GM23338 (cell line): ENCODE results near the gene PYGB.

ENCODE experiments used
- CREB1 ChIP-seq: fragments of 250-450 bp; sonication (Bioruptor Pico); IDR thresholded peaks from 2 replicates; pipeline ENCODE4 v1.5.0; 2020; ENCODE audit warnings: low read depth, mild to moderate bottlenecking, moderate library complexity
- CTCF ChIP-seq, 2 experiments: fragments of 200-600 bp in 1 of 2; sonication (generic) in 1 of 2; conservative IDR thresholded peaks; 2 replicates each; pipeline versions ENCODE4 v1.5.1 to v1.6.1; 2016 to 2017; ENCODE audit warnings: antibody characterized with exemption in 2 of 2, low read depth in 2 of 2, mild to moderate bottlenecking in 2 of 2, moderate library complexity in 1 of 2
- ETS1 ChIP-seq: IDR thresholded peaks from 2 replicates; pipeline ENCODE4 v1.6.1; 2016; ENCODE audit warnings: antibody characterized with exemption
- EZH2 ChIP-seq: fragments of 200-600 bp; sonication (generic); IDR thresholded peaks from one replicate; pipeline ENCODE4 v1.8.0; 2017; ENCODE audit warnings: antibody characterized with exemption, mild to moderate bottlenecking, low read depth; ENCODE audit not compliant: unreplicated experiment
- EZH2phosphoT487 ChIP-seq: fragments of 200-600 bp; sonication (generic); IDR thresholded peaks from one replicate; pipeline ENCODE4 v1.8.1; 2018; ENCODE audit warnings: antibody characterized with exemption; ENCODE audit not compliant: unreplicated experiment
- JUNB ChIP-seq: IDR thresholded peaks from one replicate; pipeline ENCODE4 v1.6.1; 2016; ENCODE audit warnings: antibody characterized with exemption; ENCODE audit not compliant: unreplicated experiment
- NANOG ChIP-seq: IDR thresholded peaks from 2 replicates; pipeline ENCODE4 v1.6.1; 2016; ENCODE audit warnings: antibody characterized with exemption, borderline replicate concordance
- POLR2AphosphoS5 ChIP-seq: IDR thresholded peaks from 2 replicates; pipeline ENCODE4 v1.6.1; 2016; ENCODE audit warnings: antibody characterized with exemption, low read depth
- REST ChIP-seq: IDR thresholded peaks from one replicate; pipeline ENCODE4 v1.6.1; 2018; ENCODE audit warnings: antibody characterized with exemption; ENCODE audit not compliant: unreplicated experiment
- ZNF114 ChIP-seq: fragments of 250-450 bp; sonication (Bioruptor Pico); IDR thresholded peaks from 2 replicates; pipeline ENCODE4 v1.5.0; 2020; ENCODE audit warnings: mild to moderate bottlenecking, moderate library complexity
- ZNF331 ChIP-seq: fragments of 250-450 bp; sonication (Bioruptor Pico); IDR thresholded peaks from 2 replicates; pipeline ENCODE4 v1.5.0; 2020; ENCODE audit warnings: low read depth, mild to moderate bottlenecking, moderate library complexity

GRCh38 chr20:25297141-25297905 is 49.4 kb downstream of the PYGB start:
- TF ChIP-seq CTCF (conservative IDR thresholded peaks at IDR 0.05; ENCODE audit: low read depth in 2 of 2) = no peak
- TF ChIP-seq POLR2AphosphoS5 = no peak
- no peak for TF ChIP-seq REST
- TF ChIP-seq EZH2 = no peak
- no peak for TF ChIP-seq ETS1
- no peak for TF ChIP-seq EZH2phosphoT487
- TF ChIP-seq JUNB = no peak
- TF ChIP-seq ZNF114 (CRISPR knock-in tag) = no peak
- TF ChIP-seq ZNF331 (CRISPR knock-in tag) = no peak
- no peak for TF ChIP-seq CREB1 (CRISPR knock-in tag)
- no peak for TF ChIP-seq NANOG
